Stimulated activated CD4-positive, alpha-beta T cell treated with anti-CD3 and anti-CD28 coated beads, Interleukin-2, amount 100 ng/mL, for 24 hours (primary cell): ENCODE measurements around the gene HINFP.
"Not testable (repeated sequence)": the region's sequence is repeated elsewhere in the genome, so short reads cannot be mapped to it uniquely, and the experiment has no call there.

ENCODE experiments used
- DNase-seq, 2 donors: peaks; one replicate each; pipeline ENCODE4 v3.0.0-alpha.2; 2020

HINFP gene

GRCh38 chr11:119100994-119101758, 20.2 kb upstream of the HINFP start:
- peak in 1 of 2 donors; percentile 43 for DNase-seq

GRCh38 chr11:119101759-119102423, 19.5 kb upstream of the HINFP start, which contains the start of gene DPAGT1:
TSS of gene DPAGT1 (minus strand) at chr11:119101853. CDS start at chr11:119101655, 198 bp downstream.
- peak; percentile 87 to 89 for DNase-seq

DNA sequence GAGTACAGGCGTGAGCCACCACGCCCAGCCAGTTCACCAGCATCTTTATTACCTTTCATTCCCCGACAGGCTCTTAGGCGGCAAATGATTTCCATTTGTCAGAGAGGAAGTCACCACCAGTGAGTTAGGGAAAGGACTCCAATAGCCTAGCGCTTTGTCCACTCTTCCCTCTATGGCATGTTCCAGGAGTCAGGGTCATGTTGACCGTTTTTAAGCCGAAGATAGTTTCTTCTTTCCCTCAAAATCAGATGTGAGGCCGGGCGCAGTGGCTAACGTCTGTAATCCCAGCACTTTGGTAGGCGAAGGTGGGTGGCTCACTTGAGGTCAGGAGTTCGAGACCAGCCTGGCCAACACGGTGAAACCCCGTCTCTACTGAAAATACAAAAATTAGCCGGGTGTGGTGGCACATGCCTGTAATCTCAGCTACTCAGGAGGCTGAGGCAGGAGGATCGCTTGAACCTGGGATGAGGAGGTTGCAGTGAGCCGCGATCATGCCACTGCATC, 18.2 kb upstream of the HINFP start:
- not testable (repeated sequence) for DNase-seq

- no peak for DNase-seq
Observed at GRCh38 chr11:119103793-119104192, 17.6 kb upstream of the HINFP start.

DNA sequence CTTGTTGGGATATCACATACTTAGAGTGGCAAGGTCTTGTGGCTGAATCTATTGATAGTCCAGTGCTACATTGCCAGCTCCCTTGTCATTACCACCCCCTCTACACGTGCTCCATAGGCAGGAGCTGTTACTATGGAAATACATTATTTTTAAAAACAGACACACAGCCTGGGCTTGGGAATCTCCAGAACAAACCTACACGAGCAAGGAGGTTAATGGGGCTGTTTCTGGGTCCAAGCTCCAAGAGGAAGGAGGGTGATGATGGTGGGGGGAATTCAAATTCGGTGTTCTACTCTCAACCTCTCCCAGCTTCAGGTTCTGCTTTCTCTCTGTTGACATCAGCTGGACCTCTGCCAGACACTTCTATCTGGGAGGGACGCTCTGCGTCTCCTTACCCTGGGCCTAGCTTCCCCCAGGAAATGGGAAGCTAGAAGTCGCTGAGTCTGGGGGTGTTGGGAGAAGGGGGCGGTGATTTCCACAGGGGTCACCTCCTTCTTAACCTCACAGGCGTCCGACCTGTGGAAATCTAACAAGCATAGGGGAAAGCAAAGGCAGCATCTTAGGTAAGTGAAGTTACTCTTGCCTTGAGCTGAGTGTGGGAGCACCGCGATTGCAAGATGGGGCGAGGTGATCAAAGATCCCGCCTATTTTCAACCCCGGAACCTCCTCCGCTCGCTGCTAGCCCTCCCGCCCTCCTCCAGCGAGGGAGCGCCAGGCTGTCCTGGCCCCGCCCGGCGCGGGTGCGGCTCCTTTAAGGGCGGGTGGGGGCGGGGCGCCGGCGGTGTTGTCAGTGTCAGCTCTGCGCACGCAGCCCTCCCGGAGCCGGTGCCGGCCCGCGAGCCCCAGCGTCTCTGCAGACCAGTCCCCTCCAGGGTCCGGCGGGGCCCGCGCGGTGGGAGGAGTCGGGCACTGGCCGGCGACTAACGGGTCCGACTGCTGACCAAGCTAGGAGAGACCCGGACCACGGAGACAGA, 14.5 kb upstream of the HINFP start, which contains the start of gene C2CD2L:
Gene C2CD2L, plus strand, starts transcription at position 781 of the 974 bp plus-strand sequence. CDS start 398 bp downstream, outside the sequence.
- DNase-seq: peak; percentile 88 to 91

GRCh38 chr11:119107538-119108145, 13.7 kb upstream of the HINFP start:
- DNase-seq: peak in 1 of 2 donors; percentile 25

DNA sequence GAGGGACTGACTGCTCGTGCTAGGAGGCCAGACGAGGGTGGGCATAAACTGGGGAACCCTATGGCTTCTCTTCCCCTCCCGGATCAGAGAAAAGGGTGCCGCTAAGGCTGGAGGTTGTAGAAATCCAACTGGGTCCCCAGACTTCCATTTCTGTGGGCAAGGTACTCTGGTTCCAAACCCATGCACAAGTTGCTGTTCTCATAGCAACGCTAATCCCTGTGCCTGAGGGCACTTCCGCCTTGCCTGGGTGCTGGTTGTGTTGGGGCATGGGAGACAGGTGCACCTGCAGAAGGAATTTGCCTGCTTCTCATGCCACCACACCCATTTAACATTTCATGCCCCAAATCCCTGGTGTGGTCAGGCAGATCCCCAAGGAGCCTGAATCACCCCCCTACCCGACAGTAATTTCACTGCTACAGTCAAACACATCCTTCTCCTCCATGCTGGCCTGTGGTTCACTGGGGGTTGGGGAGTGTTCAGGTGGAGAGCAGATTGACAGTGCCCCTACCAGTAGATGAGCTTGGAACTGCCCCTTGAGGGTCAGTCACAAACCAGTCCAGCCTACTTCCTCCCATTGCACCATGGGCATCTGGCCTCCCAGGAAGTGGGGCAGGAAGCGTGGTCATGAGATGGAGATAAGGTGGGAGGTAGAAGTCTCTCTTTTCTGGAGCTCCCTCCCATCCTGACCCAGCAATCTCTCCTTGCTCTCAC, 13.1 kb upstream of the HINFP start:
- peak; percentile 37 to 50 for DNase-seq

DNA sequence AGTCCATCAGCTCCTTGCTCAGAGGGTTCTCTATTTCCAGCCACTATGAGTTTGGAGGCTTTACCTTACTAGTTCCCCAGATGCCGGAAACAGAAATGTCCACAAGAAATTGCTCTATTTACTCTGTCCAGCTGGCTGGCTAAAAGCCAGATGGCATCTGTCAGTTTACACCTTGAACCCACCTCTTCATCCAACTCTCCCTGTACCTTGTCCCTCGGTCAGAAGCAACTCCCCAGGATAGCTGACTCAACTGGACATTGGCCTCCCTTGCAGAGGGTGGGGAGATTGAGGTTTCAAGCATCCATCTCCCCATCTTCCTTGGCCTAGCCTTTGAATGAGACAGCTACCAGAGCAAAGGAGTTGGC, 12.5 kb upstream of the HINFP start:
- no peak for DNase-seq

GRCh38 chr11:119109843-119110242, 11.5 kb upstream of the HINFP start:
- no peak for DNase-seq

DNA sequence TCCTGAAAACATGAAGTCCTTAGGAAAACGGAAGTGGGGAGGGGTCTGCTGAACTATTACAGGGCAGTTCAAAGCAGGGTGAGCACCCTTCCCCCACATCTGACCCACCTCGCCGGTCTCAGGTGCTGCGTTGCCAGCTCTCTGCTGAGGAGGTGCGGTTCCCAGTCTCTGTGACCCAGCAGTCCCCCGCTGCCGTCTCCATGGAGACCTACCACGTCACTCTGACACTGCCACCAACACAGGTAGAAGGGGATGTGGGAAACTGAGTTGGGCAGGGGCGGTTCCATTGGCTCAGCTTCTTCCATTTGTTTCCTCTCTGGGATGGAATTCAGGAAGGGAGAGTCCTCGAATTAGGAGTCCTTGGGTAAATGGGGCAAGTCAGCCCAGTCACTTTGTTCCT, 10.9 kb upstream of the HINFP start:
- DNase-seq: no peak

- DNase-seq: no peak
Observed at GRCh38 chr11:119111361-119111925, 9.9 kb upstream of the HINFP start.

- no peak for DNase-seq
Observed at GRCh38 chr11:119112314-119113020, 8.9 kb upstream of the HINFP start.

DNA sequence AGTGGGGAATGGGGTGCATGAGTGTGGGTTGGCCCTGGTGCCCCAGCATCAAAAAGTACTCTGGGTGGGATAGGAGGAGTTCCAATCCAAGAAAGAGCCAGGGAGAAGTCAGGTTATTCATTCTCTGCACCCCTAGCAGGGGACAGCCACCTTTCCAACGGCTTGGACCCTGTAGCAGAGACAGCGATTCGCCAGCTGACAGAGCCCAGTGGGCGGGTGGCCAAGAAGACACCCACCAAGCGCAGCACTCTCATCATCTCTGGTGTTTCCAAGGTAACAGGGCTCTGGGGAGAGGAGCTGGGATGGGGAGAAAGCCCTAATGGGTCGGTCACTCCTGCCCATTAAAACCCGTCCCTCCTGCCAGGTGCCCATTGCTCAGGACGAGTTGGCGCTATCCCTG, 7.7 kb upstream of the HINFP start:
- DNase-seq: no peak

DNA sequence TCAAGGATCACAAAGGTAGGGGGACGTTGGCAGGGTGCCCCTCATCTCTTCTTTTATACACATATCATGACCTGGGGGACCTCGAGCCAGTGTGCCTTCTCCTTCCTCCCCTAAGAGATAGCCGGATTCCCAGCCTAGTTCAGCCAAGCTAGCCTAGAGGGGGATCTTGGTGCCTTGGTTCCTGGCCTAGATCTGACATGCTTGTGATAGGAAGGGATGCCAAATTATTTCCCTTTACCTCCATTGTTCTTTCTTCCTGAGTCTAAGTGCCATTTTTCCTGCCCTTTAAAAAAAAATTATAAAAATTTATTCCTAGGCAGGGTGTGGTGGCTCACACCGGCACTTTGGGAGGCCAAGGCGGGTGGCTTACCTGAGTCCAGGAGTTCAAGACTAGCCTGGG, 7.0 kb upstream of the HINFP start:
- no peak for DNase-seq

DNA sequence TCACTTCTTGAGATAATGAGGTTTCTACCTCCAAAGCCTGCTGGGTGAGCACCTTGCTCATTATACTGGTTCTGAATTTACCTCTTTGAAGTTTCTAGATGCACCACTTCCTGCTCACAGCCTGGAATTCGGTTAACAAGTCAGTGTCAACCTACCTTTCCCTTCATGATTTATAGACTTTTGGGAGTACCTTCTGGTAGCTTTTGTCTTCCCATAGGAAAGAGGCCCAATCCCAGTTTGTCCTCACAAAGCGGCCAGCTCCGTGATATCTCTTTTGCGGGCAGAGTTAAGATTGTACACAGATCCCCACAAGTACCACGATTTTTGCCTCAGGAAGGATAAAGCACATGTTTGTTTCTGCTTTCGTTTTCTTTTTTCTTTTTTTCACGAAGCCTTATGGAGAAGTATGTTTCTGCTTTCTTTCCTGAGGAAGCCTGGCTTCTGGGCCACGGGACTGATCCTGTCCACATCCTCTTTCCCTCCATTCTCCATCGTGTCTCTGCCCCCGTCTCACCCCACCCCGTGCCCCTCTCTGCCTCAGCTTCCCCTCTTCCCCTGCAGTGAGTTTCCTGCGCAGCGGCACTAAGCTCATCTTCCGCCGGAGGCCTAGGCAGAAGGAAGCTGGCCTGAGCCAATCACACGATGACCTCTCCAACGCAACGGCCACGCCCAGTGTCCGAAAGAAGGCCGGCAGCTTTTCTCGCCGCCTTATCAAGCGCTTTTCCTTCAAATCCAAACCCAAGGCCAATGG, 5.7 kb upstream of the HINFP start:
- peak in 1 of 2 donors; percentile 28 for DNase-seq

GRCh38 chr11:119116235-119116594, 5.2 kb upstream of the HINFP start:
- DNase-seq: no peak

DNA sequence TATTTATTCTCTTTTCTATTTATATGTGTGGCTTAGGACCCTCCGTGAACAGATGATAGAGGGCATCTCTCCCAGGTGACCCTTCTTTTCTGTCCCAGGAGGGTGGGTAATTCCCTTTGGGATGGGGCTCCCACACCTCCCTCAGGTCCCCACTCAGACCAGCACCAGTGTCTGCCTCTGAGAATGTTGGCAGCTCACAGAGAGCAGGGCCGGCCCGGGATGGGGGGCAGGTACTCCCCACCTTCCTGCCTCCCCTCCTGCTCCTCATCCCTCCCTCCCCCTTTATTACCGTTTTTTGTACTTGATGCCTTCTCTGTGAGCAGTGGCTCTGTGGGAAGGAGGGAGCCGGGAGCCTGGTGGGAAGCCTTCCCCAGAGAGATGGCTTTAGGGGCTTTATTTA, 4.8 kb upstream of the HINFP start:
- no peak for DNase-seq

DNA sequence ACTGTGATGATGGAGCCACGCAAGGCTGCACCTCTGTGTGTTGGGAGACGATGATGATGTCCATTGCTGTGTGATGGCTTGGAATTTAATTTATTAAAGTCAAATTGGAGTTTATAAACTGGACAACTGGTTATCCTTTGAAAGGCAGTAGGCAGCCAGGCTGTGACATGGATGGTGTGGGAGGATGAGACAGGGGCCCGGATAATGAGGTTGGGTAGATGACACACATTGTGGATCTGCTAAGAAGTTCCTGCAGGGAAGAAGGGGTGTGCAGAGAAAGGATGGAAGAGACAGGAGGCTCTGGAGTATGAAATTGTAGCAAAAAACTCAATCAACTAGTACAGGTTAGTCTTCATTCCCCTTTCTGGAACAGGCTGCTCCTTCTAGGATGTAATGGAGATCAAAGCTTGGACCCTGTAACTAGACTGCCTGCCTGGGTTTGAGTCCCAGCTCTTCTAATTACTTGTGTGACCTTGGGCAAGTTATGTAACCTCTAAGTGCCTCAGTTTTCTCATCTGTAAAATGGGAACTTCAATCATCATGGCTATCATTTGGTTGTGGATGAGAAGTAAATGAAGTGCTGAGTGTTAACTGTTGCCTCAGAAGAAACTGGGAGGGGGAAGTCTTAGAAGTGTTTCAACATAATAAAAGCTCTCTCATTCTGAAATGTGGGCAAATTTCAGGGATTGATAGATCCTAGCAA, 4.2 kb upstream of the HINFP start:
- no peak for DNase-seq

- no peak for DNase-seq
Observed at GRCh38 chr11:119118227-119118626, 3.2 kb upstream of the HINFP start.
